ENCODE data around the gene TFPI. TPM values are rescaled to one million over a fixed set of nuclear protein-coding genes. Genes with fewer than 3 reads are reported as not detected.
A peak's percentile ranks its signal among the peaks of the same experiment; 100 is the strongest.

Gene TFPI
- polyA plus RNA-seq, 2 of the 4 experiments (the other 2 are of a cell fraction), result 14.3 to 104 TPM

GRCh38 chr2:187525163-187525900, 28.9 kb downstream of the TFPI start:
- Histone ChIP-seq H3K4me2 (no peak overlapping the region), H3K4me3 (no peak overlapping the region), H3K27ac (0 out of 6 replicates have a peak overlapping the region, but pooled peaks of 1 of the 2 experiments have one; percentile 28), H3K9me3 (peaks cover under 1% of the 10 kb centered on the region; the same call in 2 of the 3 replicates), H3K4me1 (peaks cover 45% of the 10 kb centered on the region)
- no peak for DNase-seq (ENCODE audit: low read depth in 1 of 2, low spot score in 1 of 2)
- no peak for TF ChIP-seq NFE2L2 (conservative IDR thresholded peaks at IDR 0.05; ENCODE audit: low read length)
- no peak for TF ChIP-seq RAD21 (conservative IDR thresholded peaks at IDR 0.05 in 1 of 2, IDR thresholded peaks at IDR 0.05 in 1 of 2)
- TF ChIP-seq CEBPB (IDR thresholded peaks at IDR 0.05), result no peak
- no peak for TF ChIP-seq CHD2 (IDR thresholded peaks at IDR 0.05; ENCODE audit: low read length, partially characterized antibody)
- no peak for TF ChIP-seq JUNB (IDR thresholded peaks at IDR 0.05)
- TF ChIP-seq KDM5A (IDR thresholded peaks at IDR 0.05), result no peak
- no peak for TF ChIP-seq HDAC2 (IDR thresholded peaks at IDR 0.05)
- TF ChIP-seq, protein P1, sequence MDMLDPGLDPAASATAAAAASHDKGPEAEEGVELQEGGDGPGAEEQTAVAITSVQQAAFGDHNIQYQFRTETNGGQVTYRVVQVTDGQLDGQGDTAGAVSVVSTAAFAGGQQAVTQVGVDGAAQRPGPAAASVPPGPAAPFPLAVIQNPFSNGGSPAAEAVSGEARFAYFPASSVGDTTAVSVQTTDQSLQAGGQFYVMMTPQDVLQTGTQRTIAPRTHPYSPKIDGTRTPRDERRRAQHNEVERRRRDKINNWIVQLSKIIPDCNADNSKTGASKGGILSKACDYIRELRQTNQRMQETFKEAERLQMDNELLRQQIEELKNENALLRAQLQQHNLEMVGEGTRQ (IDR thresholded peaks at IDR 0.05), result no peak
- TF ChIP-seq, protein P2, sequence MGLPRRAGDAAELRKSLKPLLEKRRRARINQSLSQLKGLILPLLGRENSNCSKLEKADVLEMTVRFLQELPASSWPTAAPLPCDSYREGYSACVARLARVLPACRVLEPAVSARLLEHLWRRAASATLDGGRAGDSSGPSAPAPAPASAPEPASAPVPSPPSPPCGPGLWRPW (IDR thresholded peaks at IDR 0.05), result no peak
- TF ChIP-seq, protein P3, sequence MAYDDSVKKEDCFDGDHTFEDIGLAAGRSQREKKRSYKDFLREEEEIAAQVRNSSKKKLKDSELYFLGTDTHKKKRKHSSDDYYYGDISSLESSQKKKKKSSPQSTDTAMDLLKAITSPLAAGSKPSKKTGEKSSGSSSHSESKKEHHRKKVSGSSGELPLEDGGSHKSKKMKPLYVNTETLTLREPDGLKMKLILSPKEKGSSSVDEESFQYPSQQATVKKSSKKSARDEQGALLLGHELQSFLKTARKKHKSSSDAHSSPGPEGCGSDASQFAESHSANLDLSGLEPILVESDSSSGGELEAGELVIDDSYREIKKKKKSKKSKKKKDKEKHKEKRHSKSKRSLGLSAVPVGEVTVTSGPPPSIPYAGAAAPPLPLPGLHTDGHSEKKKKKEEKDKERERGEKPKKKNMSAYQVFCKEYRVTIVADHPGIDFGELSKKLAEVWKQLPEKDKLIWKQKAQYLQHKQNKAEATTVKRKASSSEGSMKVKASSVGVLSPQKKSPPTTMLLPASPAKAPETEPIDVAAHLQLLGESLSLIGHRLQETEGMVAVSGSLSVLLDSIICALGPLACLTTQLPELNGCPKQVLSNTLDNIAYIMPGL (CRISPR knock-in tag; IDR thresholded peaks at IDR 0.05; ENCODE audit: borderline replicate concordance), result no peak
- TF ChIP-seq FOSL2 (IDR thresholded peaks at IDR 0.05), result no peak
- no peak for TF ChIP-seq FOSL2 (CRISPR knock-in tag; IDR thresholded peaks at IDR 0.05)
- TF ChIP-seq, protein P4, sequence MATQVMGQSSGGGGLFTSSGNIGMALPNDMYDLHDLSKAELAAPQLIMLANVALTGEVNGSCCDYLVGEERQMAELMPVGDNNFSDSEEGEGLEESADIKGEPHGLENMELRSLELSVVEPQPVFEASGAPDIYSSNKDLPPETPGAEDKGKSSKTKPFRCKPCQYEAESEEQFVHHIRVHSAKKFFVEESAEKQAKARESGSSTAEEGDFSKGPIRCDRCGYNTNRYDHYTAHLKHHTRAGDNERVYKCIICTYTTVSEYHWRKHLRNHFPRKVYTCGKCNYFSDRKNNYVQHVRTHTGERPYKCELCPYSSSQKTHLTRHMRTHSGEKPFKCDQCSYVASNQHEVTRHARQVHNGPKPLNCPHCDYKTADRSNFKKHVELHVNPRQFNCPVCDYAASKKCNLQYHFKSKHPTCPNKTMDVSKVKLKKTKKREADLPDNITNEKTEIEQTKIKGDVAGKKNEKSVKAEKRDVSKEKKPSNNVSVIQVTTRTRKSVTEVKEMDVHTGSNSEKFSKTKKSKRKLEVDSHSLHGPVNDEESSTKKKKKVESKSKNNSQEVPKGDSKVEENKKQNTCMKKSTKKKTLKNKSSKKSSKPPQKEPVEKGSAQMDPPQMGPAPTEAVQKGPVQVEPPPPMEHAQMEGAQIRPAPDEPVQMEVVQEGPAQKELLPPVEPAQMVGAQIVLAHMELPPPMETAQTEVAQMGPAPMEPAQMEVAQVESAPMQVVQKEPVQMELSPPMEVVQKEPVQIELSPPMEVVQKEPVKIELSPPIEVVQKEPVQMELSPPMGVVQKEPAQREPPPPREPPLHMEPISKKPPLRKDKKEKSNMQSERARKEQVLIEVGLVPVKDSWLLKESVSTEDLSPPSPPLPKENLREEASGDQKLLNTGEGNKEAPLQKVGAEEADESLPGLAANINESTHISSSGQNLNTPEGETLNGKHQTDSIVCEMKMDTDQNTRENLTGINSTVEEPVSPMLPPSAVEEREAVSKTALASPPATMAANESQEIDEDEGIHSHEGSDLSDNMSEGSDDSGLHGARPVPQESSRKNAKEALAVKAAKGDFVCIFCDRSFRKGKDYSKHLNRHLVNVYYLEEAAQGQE (IDR thresholded peaks at IDR 0.05), result no peak
- 85% methylated on average over 1 of the region's 1 CpG for WGBS (ENCODE audit: missing lambda C conversion rate)
- no peak for ATAC-seq
- ChIA-PET CTCF (interaction anchor here (1.6 to 2.7 kb wide), 2 partner anchors 10 to 25 kb away, joined by 3 to 10 read pairs; no protein-coding TSS in a partner anchor), POLR2A (interaction anchor here (1.5 kb wide), 1 partner anchor 23 kb away, joined by 3 read pairs; no protein-coding TSS in a partner anchor)
- FAIRE-seq, result no peak

- ATAC-seq (no peak), DNase-seq (ENCODE audit: low read depth in 1 of 2, low spot score in 1 of 2) (no peak), FAIRE-seq (no peak)
- ChIA-PET CTCF (no interaction called here), POLR2A (no interaction called here)
- peaks cover 29% of the 10 kb centered on the region for H3K4me1 ChIP-seq
- H3K4me2 ChIP-seq, result no peak overlapping the region
- no peak overlapping the region for H3K4me3 ChIP-seq
- no peak overlapping the region for H3K27ac ChIP-seq
- peaks cover 18% of the 10 kb centered on the region for H3K9me3 ChIP-seq
- TF ChIP-seq SREBF2 (IDR thresholded peaks at IDR 0.05) (no peak), ZNF302 (CRISPR knock-in tag; IDR thresholded peaks at IDR 0.05) (no peak), NPAS2 (CRISPR knock-in tag; IDR thresholded peaks at IDR 0.05; ENCODE audit: borderline replicate concordance) (no peak), HDAC2 (IDR thresholded peaks at IDR 0.05) (no peak), MYC (IDR thresholded peaks at IDR 0.05; ENCODE audit: borderline replicate concordance, low read length) (no peak), MAFK (IDR thresholded peaks at IDR 0.05; ENCODE audit: partially characterized antibody) (no peak), HOXB13 (CRISPR knock-in tag; IDR thresholded peaks at IDR 0.05; ENCODE audit: low read depth) (no peak), CBX2 (IDR thresholded peaks at IDR 0.05; ENCODE audit: borderline replicate concordance, low read depth) (no peak), ZSCAN20 (CRISPR knock-in tag; IDR thresholded peaks at IDR 0.05) (no peak), PBX3 (IDR thresholded peaks at IDR 0.05) (no peak), BHLHE40 (IDR thresholded peaks at IDR 0.05; ENCODE audit: low read depth, low read length) (no peak), HOXB5 (CRISPR knock-in tag; IDR thresholded peaks at IDR 0.05) (no peak), TFCP2L1 (CRISPR knock-in tag; IDR thresholded peaks at IDR 0.05) (no peak), RCOR1 (IDR thresholded peaks at IDR 0.05; ENCODE audit: low read depth, low read length) (no peak)
- TF ChIP-seq, protein P4 (IDR thresholded peaks at IDR 0.05), result no peak
Observed at GRCh38 chr2:187523325-187523724, 30.9 kb downstream of the TFPI start.

Measured in A549 (cell line).